Activated B cell treated with CpG ODN at 0.5 μM for 24 hours (primary cell): ENCODE measurements around the gene SLC35G6. TPM values are rescaled to one million over a fixed set of nuclear protein-coding genes. Genes with fewer than 3 reads are reported as not detected.

Experiments
- ATAC-seq: fragments of 200-7000 bp; cut with Tn5 transposase; one replicate; pipeline ENCODE4 v1.10.0; 2021; ENCODE audit warnings: low read depth, mild to moderate bottlenecking, moderate library complexity
- CTCF ChIA-PET: fragments of 350-600 bp; sonication (Branson Sonifier 250); formaldehyde crosslinking; loops from one replicate; lab custom pipeline; 2021; ENCODE audit warnings: antibody characterized with exemption; lab: Charles Lee
- POLR2A ChIA-PET: fragments of 350-600 bp; sonication (Branson Sonifier 250); formaldehyde crosslinking; loops from one replicate; lab custom pipeline; 2021; ENCODE audit warnings: antibody characterized with exemption; lab: Charles Lee
- DNase-seq: peaks from one replicate; pipeline ENCODE4 v3.0.0; 2022
- H3K27ac Mint-ChIP-seq: one replicate; pipeline ENCODE4 v1.8.0; 2020; ENCODE audit warnings: mixed read lengths
- H3K27me3 Mint-ChIP-seq: one replicate; pipeline ENCODE4 v1.8.0; 2021; ENCODE audit warnings: mixed read lengths
- H3K36me3 Mint-ChIP-seq: one replicate; pipeline ENCODE4 v1.8.0; 2021; ENCODE audit warnings: low read depth, mixed read lengths
- H3K4me1 Mint-ChIP-seq: one replicate; pipeline ENCODE4 v1.8.0; 2021; ENCODE audit warnings: mixed read lengths
- H3K4me3 Mint-ChIP-seq: one replicate; pipeline ENCODE4 v1.8.0; 2020; ENCODE audit warnings: mild to moderate bottlenecking, mixed read lengths
- H3K9me3 Mint-ChIP-seq: one replicate; pipeline ENCODE4 v1.8.0; 2020; ENCODE audit warnings: mixed read lengths
- CTCF ChIP-seq: fragments of 200-600 bp; IDR thresholded peaks from one replicate; pipeline ENCODE4 v1.8.0; 2022; ENCODE audit warnings: antibody characterized with exemption, mild to moderate bottlenecking
- intact Hi-C: fragments of 100-400 bp; cut with micrococcal nuclease; formaldehyde crosslinking; loops from one replicate; pipeline ENCODE4 v1.15.1; 2024
- total RNA-seq: library from RNA; stranded (reverse); gene quantifications from 2 replicates; pipeline ENCODE4 v1.2.3, GENCODE V29; 2022

The SLC35G6 gene
- total RNA-seq, 1 donor from 2014 or later: not detected

DNA sequence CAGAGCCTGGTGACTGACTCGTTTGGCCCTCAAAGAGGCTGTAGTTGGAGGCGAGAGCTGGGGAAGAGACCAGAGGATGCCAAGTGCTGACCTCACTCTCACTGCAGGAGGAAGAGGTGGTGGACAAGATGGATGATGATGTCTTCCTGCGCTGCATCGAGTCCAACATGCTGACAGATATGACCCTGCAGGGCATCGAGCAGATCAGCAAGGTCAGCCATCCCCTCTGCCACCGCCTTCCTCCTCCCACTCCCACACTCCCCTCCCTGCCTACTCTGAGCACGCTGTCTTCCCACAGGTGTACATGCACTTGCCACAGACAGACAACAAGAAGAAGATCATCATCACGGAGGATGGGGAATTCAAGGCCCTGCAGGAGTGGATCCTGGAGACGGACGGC is 29.9 kb downstream of the SLC35G6 start:
- Mint-ChIP-seq H3K27me3 (no peaks in the 10 kb centered on the region), H3K9me3 (no peaks in the 10 kb centered on the region), H3K27ac (no peak overlapping the region), H3K4me1 (no peaks in the 10 kb centered on the region), H3K36me3 (peaks cover 85% of the 10 kb centered on the region), H3K4me3 (no peak overlapping the region)
- no peak for DNase-seq
- intact Hi-C loops: no loop called here
- ChIA-PET POLR2A (interaction anchor here (0.7 kb wide), 1 partner anchor 39 kb away, joined by 3 read pairs; no protein-coding TSS in a partner anchor), CTCF (interaction anchor here (0.9 kb wide), 1 partner anchor 75 kb away, joined by 3 read pairs; no protein-coding TSS in a partner anchor)
- TF ChIP-seq CTCF: no peak
- no peak for ATAC-seq

DNA sequence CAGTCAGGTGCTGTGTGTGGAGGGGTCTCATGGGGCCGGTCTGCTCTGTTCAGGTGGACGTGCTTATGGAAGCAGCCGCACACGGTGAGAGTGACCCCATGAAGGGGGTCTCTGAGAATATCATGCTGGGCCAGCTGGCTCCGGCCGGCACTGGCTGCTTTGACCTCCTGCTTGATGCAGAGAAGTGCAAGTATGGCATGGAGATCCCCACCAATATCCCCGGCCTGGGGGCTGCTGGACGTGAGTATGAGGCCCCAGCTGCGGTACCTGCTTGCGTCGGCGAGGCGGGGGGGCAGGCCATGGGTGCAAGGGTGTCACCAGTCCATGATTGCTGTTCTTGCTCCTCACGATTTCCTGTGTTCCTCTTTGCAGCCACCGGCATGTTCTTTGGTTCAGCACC is 30.9 kb downstream of the SLC35G6 start:
- H3K4me3 Mint-ChIP-seq: no peak overlapping the region
- H3K9me3 Mint-ChIP-seq: no peaks in the 10 kb centered on the region
- no peaks in the 10 kb centered on the region for H3K4me1 Mint-ChIP-seq
- H3K27me3 Mint-ChIP-seq: no peaks in the 10 kb centered on the region
- no peak for DNase-seq
- no peak for TF ChIP-seq CTCF
- peaks cover 75% of the 10 kb centered on the region for H3K36me3 Mint-ChIP-seq
- H3K27ac Mint-ChIP-seq: no peak overlapping the region
- intact Hi-C loops: no loop called here
- ChIA-PET POLR2A (interaction anchor here (4.4 kb wide), 1 partner anchor 47 kb away, joined by 98 read pairs; the partner anchor contains the start of genes SENP3 and TNFSF13), CTCF (interaction anchor here (1.6 to 14.2 kb wide), 2 partner anchors 47 to 77 kb away, joined by 13 to 364 read pairs; partner anchors contain the start of genes SENP3, SOX15 and TNFSF13)
- ATAC-seq: no peak

DNA sequence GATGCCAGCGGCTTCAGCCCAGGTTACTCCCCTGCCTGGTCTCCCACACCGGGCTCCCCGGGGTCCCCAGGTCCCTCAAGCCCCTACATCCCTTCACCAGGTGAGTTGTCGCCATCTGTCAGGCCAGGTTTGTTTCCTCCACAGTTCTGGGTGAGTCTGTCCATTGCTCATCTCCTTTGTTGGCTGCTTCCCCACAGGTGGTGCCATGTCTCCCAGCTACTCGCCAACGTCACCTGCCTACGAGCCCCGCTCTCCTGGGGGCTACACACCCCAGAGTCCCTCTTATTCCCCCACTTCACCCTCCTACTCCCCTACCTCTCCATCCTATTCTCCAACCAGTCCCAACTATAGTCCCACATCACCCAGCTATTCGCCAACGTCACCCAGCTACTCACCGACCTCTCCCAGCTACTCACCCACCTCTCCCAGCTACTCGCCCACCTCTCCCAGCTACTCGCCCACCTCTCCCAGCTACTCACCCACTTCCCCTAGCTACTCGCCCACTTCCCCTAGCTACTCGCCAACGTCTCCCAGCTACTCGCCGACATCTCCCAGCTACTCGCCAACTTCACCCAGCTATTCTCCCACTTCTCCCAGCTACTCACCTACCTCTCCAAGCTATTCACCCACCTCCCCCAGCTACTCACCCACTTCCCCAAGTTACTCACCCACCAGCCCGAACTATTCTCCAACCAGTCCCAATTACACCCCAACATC is 31.7 kb downstream of the SLC35G6 start:
- ATAC-seq (no peak), DNase-seq (no peak)
- H3K4me1 Mint-ChIP-seq: no peaks in the 10 kb centered on the region
- no peak for TF ChIP-seq CTCF
- H3K27me3 Mint-ChIP-seq: no peaks in the 10 kb centered on the region
- H3K4me3 Mint-ChIP-seq: no peak overlapping the region
- intact Hi-C loops: no loop called here
- H3K9me3 Mint-ChIP-seq: no peaks in the 10 kb centered on the region
- CTCF ChIA-PET: interaction anchor here (0.7 to 14.2 kb wide), 13 partner anchors 9 to 179 kb away, joined by 3 to 364 read pairs (median 9); partner anchors contain the start of genes SENP3, SOX15, TMEM95 and TNFSF13
- no peak overlapping the region for H3K27ac Mint-ChIP-seq
- POLR2A ChIA-PET: interaction anchor here (0.9 to 4.4 kb wide), 4 partner anchors 29 to 76 kb away, joined by 4 to 98 read pairs (median 5); partner anchors contain the start of genes POLR2A, SENP3 and TNFSF13
- H3K36me3 Mint-ChIP-seq: peaks cover 67% of the 10 kb centered on the region

DNA sequence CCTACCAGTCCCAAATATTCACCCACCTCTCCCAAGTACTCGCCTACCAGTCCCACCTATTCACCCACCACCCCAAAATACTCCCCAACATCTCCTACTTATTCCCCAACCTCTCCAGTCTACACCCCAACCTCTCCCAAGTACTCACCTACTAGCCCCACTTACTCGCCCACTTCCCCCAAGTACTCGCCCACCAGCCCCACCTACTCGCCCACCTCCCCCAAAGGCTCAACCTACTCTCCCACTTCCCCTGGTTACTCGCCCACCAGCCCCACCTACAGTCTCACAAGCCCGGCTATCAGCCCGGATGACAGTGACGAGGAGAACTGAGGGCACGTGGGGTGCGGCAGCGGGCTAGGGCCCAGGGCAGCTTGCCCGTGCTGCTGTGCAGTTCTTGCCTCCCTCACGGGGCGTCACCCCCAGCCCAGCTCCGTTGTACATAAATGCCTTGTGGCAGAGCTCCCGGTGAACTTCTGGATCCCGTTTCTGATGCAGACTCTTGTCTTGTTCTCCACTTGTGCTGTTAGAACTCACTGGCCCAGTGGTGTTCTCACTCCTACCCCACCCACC is 32.7 kb downstream of the SLC35G6 start:
- no peak for DNase-seq
- peaks cover 57% of the 10 kb centered on the region for H3K36me3 Mint-ChIP-seq

More for the DNA sequence above, 32.7 kb downstream of the SLC35G6 start:
- intact Hi-C loops: loop anchor here (1.0 to 2.0 kb wide), 4 partner anchors 47 to 174 kb away; partner anchors contain the start of genes SENP3 and WRAP53
- ATAC-seq: no peak
- H3K4me3 Mint-ChIP-seq: no peak overlapping the region
- no peaks in the 10 kb centered on the region for H3K4me1 Mint-ChIP-seq
- TF ChIP-seq CTCF: no peak
- no peak overlapping the region for H3K27ac Mint-ChIP-seq
- ChIA-PET CTCF (interaction anchor here (0.8 to 14.2 kb wide), 24 partner anchors 9 to 303 kb away, joined by 3 to 364 read pairs (median 5); partner anchors contain the start of genes MPDU1, SENP3, SOX15 and TMEM95), POLR2A (interaction anchor here (0.6 to 4.4 kb wide), 6 partner anchors 9 to 75 kb away, joined by 3 to 98 read pairs (median 6); partner anchors contain the start of genes POLR2A, SENP3 and TNFSF13)
- H3K27me3 Mint-ChIP-seq: no peaks in the 10 kb centered on the region
- no peaks in the 10 kb centered on the region for H3K9me3 Mint-ChIP-seq
